ENCODE measurements around the gene CNOT10. TPM values are rescaled to one million over a fixed set of nuclear protein-coding genes. Genes with fewer than 3 reads are reported as not detected.
"Not testable (repeated sequence)": the region's sequence is repeated elsewhere in the genome, so short reads cannot be mapped to it uniquely, and the experiment has no call there.

CNOT10 gene
- total RNA-seq, 1 experiment from 2014 or later: 26.1 TPM

DNA sequence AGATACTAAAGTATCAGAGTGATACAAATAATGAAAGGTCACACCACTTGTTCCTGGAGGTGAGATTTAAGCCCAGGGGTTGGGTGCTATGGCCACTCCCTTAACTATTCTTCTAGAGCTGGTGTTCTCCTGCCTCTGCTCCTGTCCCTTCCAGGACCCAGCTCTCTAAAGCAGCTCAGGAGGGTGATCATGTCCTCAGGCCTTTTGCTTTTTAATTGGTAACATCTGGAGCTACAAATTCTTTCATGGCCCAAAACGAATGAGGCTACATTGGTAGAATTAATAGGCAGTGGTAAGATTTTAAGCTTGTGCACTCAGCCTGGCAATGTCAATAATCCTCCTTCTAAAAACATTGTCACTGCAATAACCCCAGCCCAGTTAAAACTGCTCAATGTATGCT, 38.2 kb upstream of the CNOT10 start:
- no peak overlapping the region for H3K4me3 ChIP-seq (ENCODE audit: low read depth in 2 of 2, low read length in 2 of 2)
- CTCF ChIA-PET: no interaction called here
- in situ Hi-C loops (cut with HindIII; ENCODE audit: low pct_unique_long_range_greater_than_20kb, low sequenced_read_pairs): no loop called here
- no peaks in the 10 kb centered on the region for H3K4me1 ChIP-seq (ENCODE audit: control insufficient read depth, insufficient read depth, low read length)
- POLR2A ChIA-PET: no interaction called here
- TF ChIP-seq, protein P1, sequence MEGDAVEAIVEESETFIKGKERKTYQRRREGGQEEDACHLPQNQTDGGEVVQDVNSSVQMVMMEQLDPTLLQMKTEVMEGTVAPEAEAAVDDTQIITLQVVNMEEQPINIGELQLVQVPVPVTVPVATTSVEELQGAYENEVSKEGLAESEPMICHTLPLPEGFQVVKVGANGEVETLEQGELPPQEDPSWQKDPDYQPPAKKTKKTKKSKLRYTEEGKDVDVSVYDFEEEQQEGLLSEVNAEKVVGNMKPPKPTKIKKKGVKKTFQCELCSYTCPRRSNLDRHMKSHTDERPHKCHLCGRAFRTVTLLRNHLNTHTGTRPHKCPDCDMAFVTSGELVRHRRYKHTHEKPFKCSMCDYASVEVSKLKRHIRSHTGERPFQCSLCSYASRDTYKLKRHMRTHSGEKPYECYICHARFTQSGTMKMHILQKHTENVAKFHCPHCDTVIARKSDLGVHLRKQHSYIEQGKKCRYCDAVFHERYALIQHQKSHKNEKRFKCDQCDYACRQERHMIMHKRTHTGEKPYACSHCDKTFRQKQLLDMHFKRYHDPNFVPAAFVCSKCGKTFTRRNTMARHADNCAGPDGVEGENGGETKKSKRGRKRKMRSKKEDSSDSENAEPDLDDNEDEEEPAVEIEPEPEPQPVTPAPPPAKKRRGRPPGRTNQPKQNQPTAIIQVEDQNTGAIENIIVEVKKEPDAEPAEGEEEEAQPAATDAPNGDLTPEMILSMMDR (IDR thresholded peaks at IDR 0.05): no peak
- TF ChIP-seq POLR2AphosphoS5 (IDR thresholded peaks at IDR 0.05; ENCODE audit: low read depth, low read length) (no peak), SIN3A (IDR thresholded peaks at IDR 0.05; ENCODE audit: borderline replicate concordance, insufficient read depth, low read depth, low read length) (no peak), TCF7L2 (IDR thresholded peaks at IDR 0.05; ENCODE audit: low read depth, low read length) (no peak)
- TF ChIP-seq, protein P2, sequence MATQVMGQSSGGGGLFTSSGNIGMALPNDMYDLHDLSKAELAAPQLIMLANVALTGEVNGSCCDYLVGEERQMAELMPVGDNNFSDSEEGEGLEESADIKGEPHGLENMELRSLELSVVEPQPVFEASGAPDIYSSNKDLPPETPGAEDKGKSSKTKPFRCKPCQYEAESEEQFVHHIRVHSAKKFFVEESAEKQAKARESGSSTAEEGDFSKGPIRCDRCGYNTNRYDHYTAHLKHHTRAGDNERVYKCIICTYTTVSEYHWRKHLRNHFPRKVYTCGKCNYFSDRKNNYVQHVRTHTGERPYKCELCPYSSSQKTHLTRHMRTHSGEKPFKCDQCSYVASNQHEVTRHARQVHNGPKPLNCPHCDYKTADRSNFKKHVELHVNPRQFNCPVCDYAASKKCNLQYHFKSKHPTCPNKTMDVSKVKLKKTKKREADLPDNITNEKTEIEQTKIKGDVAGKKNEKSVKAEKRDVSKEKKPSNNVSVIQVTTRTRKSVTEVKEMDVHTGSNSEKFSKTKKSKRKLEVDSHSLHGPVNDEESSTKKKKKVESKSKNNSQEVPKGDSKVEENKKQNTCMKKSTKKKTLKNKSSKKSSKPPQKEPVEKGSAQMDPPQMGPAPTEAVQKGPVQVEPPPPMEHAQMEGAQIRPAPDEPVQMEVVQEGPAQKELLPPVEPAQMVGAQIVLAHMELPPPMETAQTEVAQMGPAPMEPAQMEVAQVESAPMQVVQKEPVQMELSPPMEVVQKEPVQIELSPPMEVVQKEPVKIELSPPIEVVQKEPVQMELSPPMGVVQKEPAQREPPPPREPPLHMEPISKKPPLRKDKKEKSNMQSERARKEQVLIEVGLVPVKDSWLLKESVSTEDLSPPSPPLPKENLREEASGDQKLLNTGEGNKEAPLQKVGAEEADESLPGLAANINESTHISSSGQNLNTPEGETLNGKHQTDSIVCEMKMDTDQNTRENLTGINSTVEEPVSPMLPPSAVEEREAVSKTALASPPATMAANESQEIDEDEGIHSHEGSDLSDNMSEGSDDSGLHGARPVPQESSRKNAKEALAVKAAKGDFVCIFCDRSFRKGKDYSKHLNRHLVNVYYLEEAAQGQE (IDR thresholded peaks at IDR 0.05; ENCODE audit: insufficient read depth in 1 of 2, low read depth in 2 of 2, low read length in 1 of 2): no peak
- no TSS peak for BruUV-seq (replicated peaks)
- no peak overlapping the region for H3K27ac ChIP-seq (ENCODE audit: low read length)
- H3K36me3 ChIP-seq (ENCODE audit: control insufficient read depth, insufficient read depth, low read length): no peaks in the 10 kb centered on the region
- DNase-seq (ENCODE audit: low read depth, low spot score): no peak
- intact Hi-C loops (cut with micrococcal nuclease; ENCODE audit: unreplicated experiment): no loop called here
- no peak for ATAC-seq
- H3K9me3 ChIP-seq (ENCODE audit: control insufficient read depth, insufficient read depth, low read depth, low read length): no peaks in the 10 kb centered on the region
- no peaks in the 10 kb centered on the region for H3K27me3 ChIP-seq (ENCODE audit: control insufficient read depth, insufficient read depth, low read length)

DNA sequence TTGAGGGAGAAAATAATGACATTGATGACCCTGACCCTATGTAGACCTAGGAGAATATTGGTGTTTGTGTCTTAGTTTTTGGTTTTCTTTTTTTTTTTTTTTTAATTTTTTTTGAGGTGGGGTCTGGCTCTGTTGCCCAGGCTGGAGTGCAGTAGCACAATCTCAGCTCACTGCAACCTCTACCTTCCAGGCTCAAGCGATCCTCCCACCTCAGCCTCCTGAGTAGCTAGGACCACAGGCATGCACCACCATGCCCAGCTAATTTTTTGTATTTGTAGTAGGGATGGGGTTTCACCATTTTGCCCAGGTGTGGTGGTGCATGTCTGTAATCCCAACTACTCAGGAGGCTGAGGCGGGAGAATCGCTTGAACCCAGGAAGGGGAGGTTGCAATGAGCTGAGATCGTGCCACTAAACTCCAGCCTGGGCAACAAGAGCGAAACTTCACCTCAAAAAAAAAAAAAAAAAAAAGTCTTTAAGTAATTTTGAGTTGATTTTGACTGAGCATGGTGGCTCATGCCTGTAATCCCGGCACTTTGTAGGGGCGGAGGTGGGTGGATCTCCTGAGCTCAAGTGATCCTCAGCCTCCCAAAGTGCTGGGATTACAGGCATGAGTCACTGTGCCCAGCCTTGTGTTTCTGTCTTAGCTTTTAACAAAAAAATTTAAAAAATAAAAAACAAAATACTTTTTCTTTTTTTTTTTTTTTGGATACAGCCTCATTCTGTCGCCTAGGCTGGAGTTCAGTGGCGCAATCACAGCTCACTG, 32.5 kb upstream of the CNOT10 start:
- POLR2A ChIA-PET; intact Hi-C loops (cut with micrococcal nuclease; ENCODE audit: unreplicated experiment); H3K4me3 ChIP-seq (ENCODE audit: low read depth in 2 of 2, low read length in 2 of 2); H3K27ac ChIP-seq (ENCODE audit: low read length); DNase-seq (ENCODE audit: low read depth, low spot score); H3K36me3 ChIP-seq (ENCODE audit: control insufficient read depth, insufficient read depth, low read length); ATAC-seq; H3K9me3 ChIP-seq (ENCODE audit: control insufficient read depth, insufficient read depth, low read depth, low read length); in situ Hi-C loops (cut with HindIII; ENCODE audit: low pct_unique_long_range_greater_than_20kb, low sequenced_read_pairs); BruUV-seq (replicated peaks); H3K27me3 ChIP-seq (ENCODE audit: control insufficient read depth, insufficient read depth, low read length); H3K4me1 ChIP-seq (ENCODE audit: control insufficient read depth, insufficient read depth, low read length): not testable (repeated sequence)
- CTCF ChIA-PET: interaction anchor here (0.6 to 0.9 kb wide), 2 partner anchors 182 to 376 kb away, joined by 4 to 13 read pairs; no protein-coding TSS in a partner anchor

DNA sequence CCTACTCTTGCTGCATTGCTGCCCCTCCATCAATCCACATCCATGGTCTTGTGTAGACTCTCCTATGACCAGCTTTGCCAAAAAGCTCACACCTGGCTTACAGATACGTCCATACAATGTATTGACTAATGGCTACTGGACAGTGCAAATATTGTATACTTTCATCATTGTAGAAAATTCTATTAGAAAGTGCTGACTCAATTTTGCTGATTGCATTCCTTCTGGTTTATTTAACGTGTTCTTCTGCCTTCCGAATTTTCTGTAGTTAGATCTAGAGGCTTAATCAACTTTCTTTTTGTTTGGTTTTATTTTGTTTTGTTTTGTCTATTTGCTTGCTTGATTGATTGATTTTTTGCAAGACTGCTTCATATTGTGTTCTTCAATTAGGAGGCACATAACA, 29.8 kb upstream of the CNOT10 start:
- in situ Hi-C loops (cut with HindIII; ENCODE audit: low pct_unique_long_range_greater_than_20kb, low sequenced_read_pairs): no loop called here
- ATAC-seq: no peak

More for the DNA sequence above, 29.8 kb upstream of the CNOT10 start:
- no TSS peak for BruUV-seq (replicated peaks)
- Histone ChIP-seq H3K36me3 (ENCODE audit: control insufficient read depth, insufficient read depth, low read length) (no peaks in the 10 kb centered on the region), H3K4me3 (ENCODE audit: low read depth in 2 of 2, low read length in 2 of 2) (no peak overlapping the region), H3K27ac (ENCODE audit: low read length) (no peak overlapping the region), H3K9me3 (ENCODE audit: control insufficient read depth, insufficient read depth, low read depth, low read length) (no peaks in the 10 kb centered on the region), H3K27me3 (ENCODE audit: control insufficient read depth, insufficient read depth, low read length) (peaks cover 9% of the 10 kb centered on the region; the same call in 1 of the 2 replicates), H3K4me1 (ENCODE audit: control insufficient read depth, insufficient read depth, low read length) (no peaks in the 10 kb centered on the region)
- intact Hi-C loops (cut with micrococcal nuclease; ENCODE audit: unreplicated experiment): no loop called here
- no peak for DNase-seq (ENCODE audit: low read depth, low spot score)
- TF ChIP-seq, protein P2 (IDR thresholded peaks at IDR 0.05; ENCODE audit: insufficient read depth in 1 of 2, low read depth in 2 of 2, low read length in 1 of 2): no peak
- no peak for TF ChIP-seq SIN3A (IDR thresholded peaks at IDR 0.05; ENCODE audit: borderline replicate concordance, insufficient read depth, low read depth, low read length)
- TF ChIP-seq, protein P1 (IDR thresholded peaks at IDR 0.05): no peak
- no peak for TF ChIP-seq POLR2AphosphoS5 (IDR thresholded peaks at IDR 0.05; ENCODE audit: low read depth, low read length)
- no peak for TF ChIP-seq TCF7L2 (IDR thresholded peaks at IDR 0.05; ENCODE audit: low read depth, low read length)
- CTCF ChIA-PET: no interaction called here
- POLR2A ChIA-PET: no interaction called here

Data from Panc1 (cell line).